ENCODE data around the gene PAX4.

Gene PAX4

DNA sequence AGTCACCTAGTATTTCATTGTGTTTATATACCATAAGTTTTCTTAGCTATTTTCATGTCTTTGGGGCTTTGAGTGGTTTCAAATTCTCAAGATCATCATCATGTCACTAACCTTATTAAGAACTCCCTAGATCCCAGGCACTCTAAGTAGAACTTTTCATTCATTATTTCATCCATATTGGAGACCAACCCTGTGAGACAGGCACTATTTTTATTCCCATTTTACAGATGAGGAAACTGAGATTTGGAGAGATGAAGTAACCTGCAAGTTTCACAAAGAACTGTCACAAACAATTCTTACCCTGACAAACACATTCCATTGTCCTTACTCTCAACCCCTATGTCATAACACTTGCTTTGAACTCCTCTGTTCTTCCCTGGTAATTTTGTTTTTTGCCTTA, 20.3 kb upstream of the PAX4 start:
- Histone ChIP-seq H3K4me2 (ENCODE audit: low read depth, low read length, poor library complexity, severe bottlenecking) (no peak overlapping the region), H3K4me3 (ENCODE audit: low read length, poor library complexity, severe bottlenecking) (no peak overlapping the region), H3K9me3 (ENCODE audit: insufficient read depth, low read depth, low read length) (no peaks in the 10 kb centered on the region), H3F3A (ENCODE audit: low read depth) (no peaks in the 10 kb centered on the region), H3K79me2 (ENCODE audit: insufficient read depth, low read length) (no peaks in the 10 kb centered on the region), H3K9ac (ENCODE audit: low read depth, low read length, poor library complexity, severe bottlenecking) (no peak overlapping the region), H4K20me1 (ENCODE audit: insufficient read depth, low read length, poor library complexity, severe bottlenecking) (no peaks in the 10 kb centered on the region), H3K9me2 (replicated peaks; ENCODE audit: low read depth, low read length) (no peaks in the 10 kb centered on the region), H2AFZ (ENCODE audit: low read length) (no peak overlapping the region), H3K4me1 (ENCODE audit: insufficient read depth, low read length, poor library complexity, severe bottlenecking) (no peaks in the 10 kb centered on the region), H3K27me3 (ENCODE audit: insufficient read depth, low read length, poor library complexity, severe bottlenecking) (no peaks in the 10 kb centered on the region), H3K36me3 (ENCODE audit: insufficient read depth, low read length) (no peaks in the 10 kb centered on the region)
- no peak for TF ChIP-seq EZH2phosphoT487 (IDR thresholded peaks at IDR 0.05; ENCODE audit: borderline replicate concordance)
- TF ChIP-seq, protein P1, sequence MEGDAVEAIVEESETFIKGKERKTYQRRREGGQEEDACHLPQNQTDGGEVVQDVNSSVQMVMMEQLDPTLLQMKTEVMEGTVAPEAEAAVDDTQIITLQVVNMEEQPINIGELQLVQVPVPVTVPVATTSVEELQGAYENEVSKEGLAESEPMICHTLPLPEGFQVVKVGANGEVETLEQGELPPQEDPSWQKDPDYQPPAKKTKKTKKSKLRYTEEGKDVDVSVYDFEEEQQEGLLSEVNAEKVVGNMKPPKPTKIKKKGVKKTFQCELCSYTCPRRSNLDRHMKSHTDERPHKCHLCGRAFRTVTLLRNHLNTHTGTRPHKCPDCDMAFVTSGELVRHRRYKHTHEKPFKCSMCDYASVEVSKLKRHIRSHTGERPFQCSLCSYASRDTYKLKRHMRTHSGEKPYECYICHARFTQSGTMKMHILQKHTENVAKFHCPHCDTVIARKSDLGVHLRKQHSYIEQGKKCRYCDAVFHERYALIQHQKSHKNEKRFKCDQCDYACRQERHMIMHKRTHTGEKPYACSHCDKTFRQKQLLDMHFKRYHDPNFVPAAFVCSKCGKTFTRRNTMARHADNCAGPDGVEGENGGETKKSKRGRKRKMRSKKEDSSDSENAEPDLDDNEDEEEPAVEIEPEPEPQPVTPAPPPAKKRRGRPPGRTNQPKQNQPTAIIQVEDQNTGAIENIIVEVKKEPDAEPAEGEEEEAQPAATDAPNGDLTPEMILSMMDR (conservative IDR thresholded peaks at IDR 0.05; ENCODE audit: low read length), result no peak

DNA sequence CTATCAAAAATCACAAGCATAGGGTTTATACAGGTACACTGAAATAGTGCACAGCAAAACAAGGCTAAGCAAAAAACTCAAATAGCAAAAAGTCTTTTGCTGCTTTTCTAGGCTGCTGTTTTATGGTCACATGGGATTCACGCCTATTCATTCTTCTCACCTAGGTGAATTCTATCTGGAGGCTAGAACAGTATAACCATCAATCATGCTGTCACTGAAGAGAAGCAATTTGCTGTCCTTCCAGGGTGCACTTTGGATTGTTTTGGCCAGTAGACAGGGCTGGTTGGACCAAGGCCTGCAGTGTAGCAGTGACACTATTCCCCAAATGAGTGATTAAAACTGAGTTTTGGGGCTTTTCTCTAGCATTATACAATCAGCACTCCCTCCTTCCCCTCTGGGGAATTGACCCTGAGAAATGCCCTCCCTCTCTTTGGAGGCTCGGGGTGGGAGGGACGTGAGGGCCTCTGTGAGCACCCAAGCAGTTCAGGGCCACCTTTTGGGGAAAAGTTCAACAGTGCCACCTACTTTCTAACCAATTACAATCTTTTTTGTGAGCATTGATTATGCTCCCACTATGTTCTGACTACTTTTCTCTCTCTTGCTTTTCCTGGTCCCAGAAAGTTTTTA, 17.8 kb upstream of the PAX4 start:
- Histone ChIP-seq H3K9ac (ENCODE audit: low read depth, low read length, poor library complexity, severe bottlenecking) (no peak overlapping the region), H3K9me3 (ENCODE audit: insufficient read depth, low read depth, low read length) (no peaks in the 10 kb centered on the region), H3K79me2 (ENCODE audit: insufficient read depth, low read length) (no peaks in the 10 kb centered on the region), H3F3A (ENCODE audit: low read depth) (no peaks in the 10 kb centered on the region), H3K4me3 (ENCODE audit: low read length, poor library complexity, severe bottlenecking) (no peak overlapping the region), H4K20me1 (ENCODE audit: insufficient read depth, low read length, poor library complexity, severe bottlenecking) (no peaks in the 10 kb centered on the region), H3K36me3 (ENCODE audit: insufficient read depth, low read length) (no peaks in the 10 kb centered on the region), H3K4me2 (ENCODE audit: low read depth, low read length, poor library complexity, severe bottlenecking) (no peak overlapping the region), H3K4me1 (ENCODE audit: insufficient read depth, low read length, poor library complexity, severe bottlenecking) (no peaks in the 10 kb centered on the region), H3K9me2 (replicated peaks; ENCODE audit: low read depth, low read length) (no peaks in the 10 kb centered on the region), H3K27me3 (ENCODE audit: insufficient read depth, low read length, poor library complexity, severe bottlenecking) (no peaks in the 10 kb centered on the region), H2AFZ (ENCODE audit: low read length) (no peak overlapping the region)
- TF ChIP-seq, protein P1 (conservative IDR thresholded peaks at IDR 0.05; ENCODE audit: low read length), result no peak
- TF ChIP-seq EZH2phosphoT487 (IDR thresholded peaks at IDR 0.05; ENCODE audit: borderline replicate concordance), result no peak

DNA sequence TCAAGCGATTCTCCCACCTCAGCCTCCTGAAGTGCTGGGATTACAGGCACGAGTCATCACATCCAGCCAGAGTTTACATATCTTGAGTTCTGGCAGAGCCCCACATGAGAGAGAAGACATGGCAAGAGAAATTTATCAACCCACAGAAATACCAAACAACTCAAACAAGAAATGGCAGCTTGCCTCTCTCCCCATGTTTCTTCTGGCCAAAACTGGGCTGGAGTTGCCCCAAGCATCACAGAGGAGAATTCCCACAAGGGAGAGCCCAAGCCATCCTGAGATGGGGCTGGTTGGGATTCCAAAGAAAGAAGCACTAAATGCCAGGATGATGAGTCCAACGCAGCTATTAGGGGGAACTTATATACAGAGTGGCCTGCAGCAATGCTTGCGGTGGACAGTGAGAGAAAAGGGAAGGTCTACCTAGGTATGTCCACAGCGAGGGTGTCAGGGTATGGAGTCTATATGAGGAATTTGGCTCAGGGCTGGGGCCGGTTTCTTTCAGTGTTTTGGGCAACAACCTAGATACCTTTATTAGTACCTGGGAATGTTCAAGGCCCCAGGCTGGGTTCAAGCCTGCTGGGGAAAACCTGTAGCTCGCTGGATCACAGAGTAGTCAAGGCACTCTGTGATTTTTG, 14.5 kb upstream of the PAX4 start:
- Histone ChIP-seq H3K4me2 (ENCODE audit: low read depth, low read length, poor library complexity, severe bottlenecking) (no peak overlapping the region), H3K9me3 (ENCODE audit: insufficient read depth, low read depth, low read length) (no peaks in the 10 kb centered on the region), H4K20me1 (ENCODE audit: insufficient read depth, low read length, poor library complexity, severe bottlenecking) (no peaks in the 10 kb centered on the region), H3F3A (ENCODE audit: low read depth) (no peaks in the 10 kb centered on the region), H3K4me1 (ENCODE audit: insufficient read depth, low read length, poor library complexity, severe bottlenecking) (no peaks in the 10 kb centered on the region), H3K9ac (ENCODE audit: low read depth, low read length, poor library complexity, severe bottlenecking) (no peak overlapping the region), H3K4me3 (ENCODE audit: low read length, poor library complexity, severe bottlenecking) (no peak overlapping the region), H3K27me3 (ENCODE audit: insufficient read depth, low read length, poor library complexity, severe bottlenecking) (no peaks in the 10 kb centered on the region), H3K36me3 (ENCODE audit: insufficient read depth, low read length) (no peaks in the 10 kb centered on the region), H3K79me2 (ENCODE audit: insufficient read depth, low read length) (no peaks in the 10 kb centered on the region), H3K9me2 (replicated peaks; ENCODE audit: low read depth, low read length) (no peaks in the 10 kb centered on the region), H2AFZ (ENCODE audit: low read length) (no peak overlapping the region)
- TF ChIP-seq, protein P1 (conservative IDR thresholded peaks at IDR 0.05; ENCODE audit: low read length), result no peak
- no peak for TF ChIP-seq EZH2phosphoT487 (IDR thresholded peaks at IDR 0.05; ENCODE audit: borderline replicate concordance)
